PC-3 (cell line): ENCODE results near the gene OPN3. TPM values are rescaled to one million over a fixed set of nuclear protein-coding genes. Genes with fewer than 3 reads are reported as not detected.

ENCODE experiments used
- ATAC-seq: fragments of 200-7000 bp; cut with Tn5 transposase; 2 replicates; pipeline ENCODE4 v1.9.1; 2020; ENCODE audit warnings: mild to moderate bottlenecking, moderate library complexity
- BruUV-seq: library from RNA; stranded (reverse); fragments of 400-500 nt; replicated peaks from 2 replicates; lab custom pipeline; 2021; lab: Mats Ljungman, UMichigan
- CTCF ChIA-PET: fragments of 300-600 bp; sonication (Branson Sonifier 250); formaldehyde crosslinking; loops from one replicate; lab custom pipeline; 2022; ENCODE audit warnings: antibody characterized with exemption; lab: Charles Lee
- POLR2A ChIA-PET: fragments of 300-600 bp; sonication (Branson Sonifier 250); formaldehyde crosslinking; loops from one replicate; lab custom pipeline; 2022; ENCODE audit warnings: antibody characterized with exemption; ENCODE audit not compliant: unreplicated experiment; lab: Charles Lee
- DNase-seq: peaks from one replicate; pipeline ENCODE4 v3.0.0-alpha.2; 2015
- H2AFZ ChIP-seq: fragments of 300-600 bp; sonication (generic); 2 replicates; pipeline ENCODE4 v1.6.0; 2016; ENCODE audit warnings: antibody characterized with exemption, low read length
- H3F3A ChIP-seq: fragments of 300-600 bp; sonication (generic); one replicate; pipeline ENCODE4 v1.6.0; 2017; ENCODE audit warnings: antibody characterized with exemption, low read length, control low read depth, mild to moderate bottlenecking; ENCODE audit not compliant: unreplicated experiment
- H3K27ac ChIP-seq: fragments of 300-600 bp; sonication (generic); 2 replicates; pipeline ENCODE4 v1.5.1; 2016; ENCODE audit warnings: mild to moderate bottlenecking, low read length
- H3K27me3 ChIP-seq: fragments of 300-600 bp; sonication (generic); 2 replicates; pipeline ENCODE4 v1.6.1; 2016; ENCODE audit warnings: low read length, mixed read lengths
- H3K36me3 ChIP-seq: fragments of 300-600 bp; sonication (generic); 2 replicates; pipeline ENCODE4 v1.6.1; 2016; ENCODE audit warnings: low read depth, mixed run types, low read length, mixed read lengths
- H3K4me1 ChIP-seq: fragments of 300-600 bp; sonication (generic); 2 replicates; pipeline ENCODE4 v1.5.1; 2016; ENCODE audit warnings: low read length; ENCODE audit not compliant: insufficient read depth
- H3K4me2 ChIP-seq: fragments of 300-600 bp; sonication (generic); 2 replicates; pipeline ENCODE4 v1.6.0; 2016; ENCODE audit warnings: low read length
- H3K4me3 ChIP-seq: fragments of 300-600 bp; sonication (generic); 2 replicates; pipeline ENCODE4 v1.5.1; 2016; ENCODE audit warnings: mild to moderate bottlenecking, low read length, mixed read lengths
- H3K79me2 ChIP-seq: fragments of 300-600 bp; sonication (generic); 2 replicates; pipeline ENCODE4 v1.6.1; 2017; ENCODE audit warnings: low read length, mixed read lengths
- H3K9ac ChIP-seq: fragments of 300-600 bp; sonication (generic); 2 replicates; pipeline ENCODE4 v1.6.0; 2016; ENCODE audit warnings: mild to moderate bottlenecking, low read length
- H3K9me2 ChIP-seq: fragments of 300-600 bp; sonication (generic); replicated peaks from 2 replicates; pipeline ENCODE4 v1.6.1; 2016; ENCODE audit warnings: mixed run types, low read length, mixed read lengths
- H3K9me3 ChIP-seq: fragments of 300-600 bp; sonication (generic); 2 replicates; pipeline ENCODE4 v1.6.1; 2016; ENCODE audit warnings: low read length, mixed read lengths
- H4K20me1 ChIP-seq: fragments of 300-600 bp; sonication (generic); 2 replicates; pipeline ENCODE4 v1.6.1; 2016; ENCODE audit warnings: low read length, mixed read lengths
- EZH2 ChIP-seq: fragments of 300-600 bp; sonication (generic); IDR thresholded peaks from one replicate; pipeline ENCODE4 v1.6.1; 2017; ENCODE audit warnings: antibody characterized with exemption, mild to moderate bottlenecking, low read length; ENCODE audit not compliant: unreplicated experiment
- EZH2phosphoT487 ChIP-seq: fragments of 300-600 bp; sonication (generic); IDR thresholded peaks from 2 replicates; pipeline ENCODE4 v1.6.1; 2018; ENCODE audit warnings: mild to moderate bottlenecking, antibody characterized with exemption, low read length, borderline replicate concordance
- intact Hi-C: fragments of 100-400 bp; cut with micrococcal nuclease; formaldehyde crosslinking; loops from 2 replicates; pipeline ENCODE4 v1.9.0; 2023
- total RNA-seq: library from RNA; depleted of rRNA; stranded (reverse); fragments of >200 nt; gene quantifications from 2 replicates; pipeline ENCODE4 v1.2.3, GENCODE V29; 2014
- TF ChIP-seq, protein P1 (sequence below): fragments of 300-600 bp; sonication (generic); conservative IDR thresholded peaks from 2 replicates; pipeline ENCODE4 v1.5.1; 2017; ENCODE audit warnings: antibody characterized with exemption, low read depth, mild to moderate bottlenecking, low read length

The OPN3 gene
- total RNA-seq, 1 experiment from 2014 or later: 44.8 TPM

DNA sequence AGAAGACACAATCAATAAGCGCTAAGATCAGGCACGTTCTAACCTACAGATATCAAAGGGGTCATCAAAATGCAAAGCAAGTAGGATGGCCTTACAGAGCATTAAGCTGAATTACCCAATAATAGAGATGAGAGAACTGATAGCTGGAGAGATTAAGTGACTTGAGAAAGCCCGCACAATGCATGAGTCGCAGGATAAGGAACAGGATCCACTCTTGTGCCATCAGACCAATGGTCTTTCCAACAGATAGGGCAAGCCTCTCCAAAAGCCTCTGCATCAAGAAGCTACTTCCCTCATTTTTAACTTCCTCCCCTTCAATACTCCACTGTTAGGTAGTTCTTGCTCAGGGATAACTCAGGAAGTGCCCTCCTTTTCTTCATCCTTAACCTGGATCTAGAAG is 2.6 kb downstream of the OPN3 start:
- intact Hi-C loops: no loop called here
- Histone ChIP-seq H3K27ac (no peak overlapping the region), H2AFZ (no peak overlapping the region), H3K9me3 (no peaks in the 10 kb centered on the region), H3K9me2 (no peaks in the 10 kb centered on the region), H3K79me2 (peaks cover 72% of the 10 kb centered on the region), H3K4me1 (peaks cover 47% of the 10 kb centered on the region), H3K36me3 (peaks cover 25% of the 10 kb centered on the region), H4K20me1 (peaks cover 34% of the 10 kb centered on the region), H3K9ac (peak overlapping the region; percentile 79; the same call in 1 of the 2 replicates), H3F3A (peaks cover 8% of the 10 kb centered on the region), H3K27me3 (no peaks in the 10 kb centered on the region), H3K4me3 (peak overlapping the region; percentile 77), H3K4me2 (peak overlapping the region; percentile 88)
- BruUV-seq: no TSS peak
- DNase-seq: peak; percentile 53
- no peak for ATAC-seq
- ChIA-PET POLR2A (no interaction called here), CTCF (interaction anchor here (1.1 kb wide), 2 partner anchors 10 to 22 kb away, joined by 3 read pairs; no protein-coding TSS in a partner anchor)
- TF ChIP-seq, protein P1, sequence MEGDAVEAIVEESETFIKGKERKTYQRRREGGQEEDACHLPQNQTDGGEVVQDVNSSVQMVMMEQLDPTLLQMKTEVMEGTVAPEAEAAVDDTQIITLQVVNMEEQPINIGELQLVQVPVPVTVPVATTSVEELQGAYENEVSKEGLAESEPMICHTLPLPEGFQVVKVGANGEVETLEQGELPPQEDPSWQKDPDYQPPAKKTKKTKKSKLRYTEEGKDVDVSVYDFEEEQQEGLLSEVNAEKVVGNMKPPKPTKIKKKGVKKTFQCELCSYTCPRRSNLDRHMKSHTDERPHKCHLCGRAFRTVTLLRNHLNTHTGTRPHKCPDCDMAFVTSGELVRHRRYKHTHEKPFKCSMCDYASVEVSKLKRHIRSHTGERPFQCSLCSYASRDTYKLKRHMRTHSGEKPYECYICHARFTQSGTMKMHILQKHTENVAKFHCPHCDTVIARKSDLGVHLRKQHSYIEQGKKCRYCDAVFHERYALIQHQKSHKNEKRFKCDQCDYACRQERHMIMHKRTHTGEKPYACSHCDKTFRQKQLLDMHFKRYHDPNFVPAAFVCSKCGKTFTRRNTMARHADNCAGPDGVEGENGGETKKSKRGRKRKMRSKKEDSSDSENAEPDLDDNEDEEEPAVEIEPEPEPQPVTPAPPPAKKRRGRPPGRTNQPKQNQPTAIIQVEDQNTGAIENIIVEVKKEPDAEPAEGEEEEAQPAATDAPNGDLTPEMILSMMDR: no peak
- TF ChIP-seq EZH2: no peak
- no peak for TF ChIP-seq EZH2phosphoT487

DNA sequence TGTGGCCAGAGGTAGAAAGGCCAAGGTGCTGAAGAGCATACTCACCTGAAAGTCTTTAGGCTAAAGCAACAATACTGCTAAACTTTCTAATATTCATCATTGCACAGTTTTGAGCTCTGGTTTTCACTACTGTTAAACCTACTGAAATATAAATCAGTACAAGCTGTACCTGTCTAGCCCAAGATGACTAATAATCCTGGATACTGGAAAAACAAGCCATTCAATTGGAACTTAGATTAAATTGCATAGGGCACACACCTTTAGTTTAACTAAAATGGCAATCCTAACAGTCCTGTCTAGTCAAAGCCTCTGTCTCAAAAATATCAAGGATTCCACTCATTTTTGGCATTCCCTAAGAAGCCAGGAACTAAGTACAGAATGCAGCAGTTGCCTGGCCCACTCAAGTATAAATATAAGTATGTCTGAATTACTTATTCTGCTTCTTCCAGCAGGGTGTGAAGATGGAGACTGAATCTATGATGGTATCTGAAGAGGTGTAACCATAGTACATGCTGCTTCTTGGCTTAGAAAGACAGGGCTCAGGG is 3.1 kb downstream of the OPN3 start:
- ChIA-PET POLR2A (no interaction called here), CTCF (interaction anchor here (1.1 kb wide), 1 partner anchor 10 kb away, joined by 3 read pairs; no protein-coding TSS in a partner anchor)
- Histone ChIP-seq H4K20me1 (peaks cover 34% of the 10 kb centered on the region), H2AFZ (no peak overlapping the region), H3K4me3 (peak overlapping the region; percentile 77), H3K9me2 (no peaks in the 10 kb centered on the region), H3K4me1 (peaks cover 44% of the 10 kb centered on the region), H3K9me3 (no peaks in the 10 kb centered on the region), H3K9ac (no peak overlapping the region), H3K36me3 (peaks cover 30% of the 10 kb centered on the region), H3F3A (peaks cover 8% of the 10 kb centered on the region), H3K27ac (no peak overlapping the region), H3K79me2 (peaks cover 76% of the 10 kb centered on the region), H3K4me2 (peak overlapping the region; percentile 88), H3K27me3 (no peaks in the 10 kb centered on the region)
- no peak for TF ChIP-seq EZH2phosphoT487
- TF ChIP-seq, protein P1: no peak
- TF ChIP-seq EZH2: no peak
- no TSS peak for BruUV-seq
- DNase-seq: peak; percentile 78
- ATAC-seq: no peak
- intact Hi-C loops: no loop called here

DNA sequence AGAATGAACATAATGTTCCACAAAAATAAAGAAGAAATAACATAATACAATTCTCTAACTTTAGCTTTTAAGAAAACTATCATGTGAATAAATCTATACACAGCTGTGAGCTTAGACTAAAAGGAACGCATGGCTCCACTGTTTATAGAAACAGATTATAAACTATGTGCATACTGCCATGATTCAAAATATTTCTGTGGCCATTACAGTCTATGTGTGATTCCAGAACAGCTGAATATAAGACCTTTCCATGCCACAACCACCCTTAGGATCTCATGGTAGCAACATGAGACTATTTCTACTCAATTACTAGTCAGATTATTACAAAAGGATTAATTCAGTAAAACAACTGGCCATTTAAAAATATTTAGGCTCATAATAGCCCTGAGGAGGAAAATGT is 3.9 kb downstream of the OPN3 start:
- no peak for DNase-seq
- Histone ChIP-seq H3K9me2 (no peaks in the 10 kb centered on the region), H3K4me2 (peak overlapping the region; percentile 88; the same call in 1 of the 2 replicates), H3K36me3 (peaks cover 31% of the 10 kb centered on the region), H3K9ac (no peak overlapping the region), H2AFZ (no peak overlapping the region), H3K9me3 (no peaks in the 10 kb centered on the region), H4K20me1 (peaks cover 34% of the 10 kb centered on the region), H3K27ac (no peak overlapping the region), H3K4me1 (peaks cover 36% of the 10 kb centered on the region), H3K27me3 (no peaks in the 10 kb centered on the region), H3K4me3 (no peak overlapping the region), H3F3A (peaks cover 5% of the 10 kb centered on the region), H3K79me2 (peaks cover 77% of the 10 kb centered on the region)
- intact Hi-C loops: no loop called here
- no peak for ATAC-seq
- no peak for TF ChIP-seq EZH2
- no peak for TF ChIP-seq EZH2phosphoT487
- TF ChIP-seq, protein P1: no peak
- ChIA-PET POLR2A (no interaction called here), CTCF (no interaction called here)
- no TSS peak for BruUV-seq
